NCI-H2107 treated with DMSO at 0.1 percent for 48 hours (cell line): Measurements from ENCODE around the gene PRRT3.
"Not testable (repeated sequence)": the region's sequence is repeated elsewhere in the genome, so short reads cannot be mapped to it uniquely, and the experiment has no call there.

Experiments
- DNase-seq: peaks from one replicate; lab custom pipeline; 2025; ENCODE audit not compliant: unreplicated experiment; lab: John Stamatoyannopoulos, UW

The PRRT3 gene

GRCh38 chr3:9918261-9919038 lies 33.8 kb downstream of the PRRT3 start:
- DNase-seq, result no peak

GRCh38 chr3:9917820-9918219 lies 34.4 kb downstream of the PRRT3 start:
- DNase-seq, result no peak

GRCh38 chr3:9916734-9917680 lies 35.2 kb downstream of the PRRT3 start, which contains the start of gene IL17RC:
IL17RC (plus strand) TSS chr3:9917098; CDS start chr3:9917316, 218 bp downstream.
- DNase-seq, result peak; percentile 38

- no peak for DNase-seq
These were observed 35.9 kb downstream of the PRRT3 start for GRCh38 chr3:9916346-9916733.

GRCh38 chr3:9915254-9916141 lies 36.7 kb downstream of the PRRT3 start:
- DNase-seq, result no peak

- DNase-seq, result no peak
These were observed 37.5 kb downstream of the PRRT3 start for GRCh38 chr3:9914559-9915253.

GRCh38 chr3:9914011-9914410 lies 38.2 kb downstream of the PRRT3 start:
- DNase-seq, result no peak

- no peak for DNase-seq
These were observed 38.6 kb downstream of the PRRT3 start for GRCh38 chr3:9913601-9914000.

- DNase-seq, result peak; percentile 80
These were observed 39.8 kb downstream of the PRRT3 start for GRCh38 chr3:9912294-9912935.

GRCh38 chr3:9911863-9912262 lies 40.3 kb downstream of the PRRT3 start:
- DNase-seq, result no peak

GRCh38 chr3:9909221-9910013 lies 42.8 kb downstream of the PRRT3 start:
- DNase-seq, result no peak

- no peak for DNase-seq
These were observed 43.9 kb downstream of the PRRT3 start for GRCh38 chr3:9908286-9908685.

GRCh38 chr3:9906480-9906879 lies 45.7 kb downstream of the PRRT3 start:
- no peak for DNase-seq

GRCh38 chr3:9903904-9904303 lies 48.3 kb downstream of the PRRT3 start:
- DNase-seq, result no peak

- DNase-seq, result no peak
These were observed 49.0 kb downstream of the PRRT3 start for GRCh38 chr3:9903238-9903624.

GRCh38 chr3:9902372-9903237 lies 49.6 kb downstream of the PRRT3 start, which contains the start of gene IL17RE:
IL17RE (plus strand) TSS chr3:9902848; CDS start chr3:9902933, 85 bp downstream.
- peak; percentile 20 for DNase-seq

GRCh38 chr3:9901967-9902366 lies 50.2 kb downstream of the PRRT3 start:
- no peak for DNase-seq

- not testable (repeated sequence) for DNase-seq
These were observed 51.2 kb downstream of the PRRT3 start for GRCh38 chr3:9900965-9901415.
